Stimulated activated CD4-positive, alpha-beta T cell treated with anti-CD3 and anti-CD28 coated beads, TNF-alpha, amount 100 ng/mL, for 48 hours (primary cell): ENCODE data around the gene HLA-A.

Experiments used
- DNase-seq, 3 donors: peaks; one replicate each; pipeline ENCODE4 v3.0.0-alpha.2; 2020; ENCODE audit warnings: low read depth in 3 of 3

Gene HLA-A

GRCh38 chr6:29986179-29986781 lies 43.9 kb downstream of the HLA-A start:
- no peak for DNase-seq

GRCh38 chr6:29989211-29989610 lies 46.9 kb downstream of the HLA-A start:
- DNase-seq: no peak

- no peak for DNase-seq
Measured at GRCh38 chr6:29990931-29991330, 48.6 kb downstream of the HLA-A start.

GRCh38 chr6:29992807-29993206 lies 50.5 kb downstream of the HLA-A start:
- no peak for DNase-seq

GRCh38 chr6:29994826-29995225 lies 52.5 kb downstream of the HLA-A start:
- DNase-seq: no peak

GRCh38 chr6:29995340-29995777 lies 53.0 kb downstream of the HLA-A start:
- no peak for DNase-seq
